Body of pancreas (tissue), 4 donors: ENCODE results near the gene GRB2. TPM values are rescaled to one million over a fixed set of nuclear protein-coding genes. Genes with fewer than 3 reads are reported as not detected.

Source experiments
- ATAC-seq: fragments of 150-250 bp; one replicate; pipeline ENCODE4 v1.9.1; 2016
- DNase-seq, 4 donors: peaks; one replicate each; pipeline ENCODE4 v3.0.0-alpha.2; 2019
- H3K27ac ChIP-seq, 4 donors: fragments of 200-600 bp; sonication (generic); 1 replicate in 3 of 4; 2 replicates in 1 of 4; pipeline versions ENCODE4 v1.5.1 to v1.6.1; 2016 to 2019; ENCODE audit warnings: mild to moderate bottlenecking in 1 of 4, mixed read lengths in 1 of 4, moderate library complexity in 1 of 4
- H3K27me3 ChIP-seq, 2 donors: fragments of 200-600 bp; sonication (generic); one replicate each; pipeline ENCODE4 v1.6.0; 2016; ENCODE audit warnings: mild to moderate bottlenecking in 1 of 2
- H3K36me3 ChIP-seq, 2 donors: fragments of 200-600 bp; sonication (generic); replicated peaks in 1 of 2; 2 replicates each; pipeline ENCODE4 v1.5.1; 2016; ENCODE audit warnings: low read depth in 2 of 2; ENCODE audit not compliant: insufficient read depth in 1 of 2
- H3K4me1 ChIP-seq: fragments of 200-600 bp; sonication (generic); one replicate; pipeline ENCODE4 v1.6.0; 2016
- H3K4me3 ChIP-seq, 2 donors: fragments of 200-600 bp; sonication (generic); 1 replicate in 1 of 2; 2 replicates in 1 of 2; pipeline ENCODE4 v1.5.1; 2016 to 2019
- H3K9me3 ChIP-seq, 3 donors: fragments of 200-600 bp; sonication (generic); 1 replicate in 2 of 3; 2 replicates in 1 of 3; pipeline ENCODE4 v1.5.1; 2016
- CTCF ChIP-seq, 7 experiments: fragments of 450-650 bp in 4 of 7; fragments of 200-600 bp in 3 of 7; sonication (generic) in 3 of 7; IDR thresholded peaks; one replicate each; pipeline ENCODE4 v1.5.1; 2016 to 2019; ENCODE audit warnings: antibody characterized with exemption in 7 of 7
- POLR2A ChIP-seq, 3 donors: fragments of 450-650 bp; IDR thresholded peaks; one replicate each; pipeline ENCODE4 v1.6.1; 2016; ENCODE audit warnings: antibody characterized with exemption in 3 of 3, mild to moderate bottlenecking in 2 of 3
- WGBS, 2 donors: methylation state at CpG; one replicate each; pipeline ENCODE4 v1.1.5; 2017; 5-methylcytosine and 5-hydroxymethylcytosine counted together
- intact Hi-C: fragments of 100-400 bp; cut with DNase I; formaldehyde crosslinking; loops from one replicate; pipeline ENCODE4 v1.15.1; 2023
- total RNA-seq, 2 donors: library from RNA; depleted of rRNA; stranded (reverse); fragments of >200 nt; gene quantifications; one replicate each; pipeline ENCODE4 v1.1.0, GENCODE V29; 2016

GRB2 gene
- total RNA-seq, 2 donors from 2014 or later, result 51.9 to 118 TPM

GRCh38 chr17:75417054-75417580 is 11.6 kb upstream of the GRB2 start:
- Histone ChIP-seq H3K27me3 (no peaks in the 10 kb centered on the region), H3K9me3 (no peaks in the 10 kb centered on the region), H3K36me3 (no peaks in the 10 kb centered on the region), H3K4me1 (peaks cover 7% of the 10 kb centered on the region), H3K4me3 (no peak overlapping the region), H3K27ac (no peak overlapping the region)
- ATAC-seq, result no peak
- intact Hi-C loops, result no loop called here
- DNase-seq, result peak in 1 of 4 donors; percentile 33
- TF ChIP-seq CTCF (IDR thresholded peaks at IDR 0.05) (no peak), POLR2A (IDR thresholded peaks at IDR 0.05) (no peak)
- WGBS, 2 donors, result 42 to 44% methylated on average over 9 of the region's 9 CpGs

GRCh38 chr17:75416006-75416405 is 10.5 kb upstream of the GRB2 start:
- TF ChIP-seq CTCF (IDR thresholded peaks at IDR 0.05) (no peak), POLR2A (IDR thresholded peaks at IDR 0.05) (no peak)
- DNase-seq (no peak), ATAC-seq (no peak)
- 69 to 72% methylated on average over 8 to 9 of the region's 9 CpGs for WGBS, 2 donors
- Histone ChIP-seq H3K36me3 (no peaks in the 10 kb centered on the region), H3K27ac (no peak overlapping the region), H3K4me3 (no peak overlapping the region), H3K27me3 (no peaks in the 10 kb centered on the region), H3K4me1 (peaks cover 7% of the 10 kb centered on the region), H3K9me3 (no peaks in the 10 kb centered on the region)
- intact Hi-C loops, result no loop called here

GRCh38 chr17:75414488-75414887 is 9.0 kb upstream of the GRB2 start:
- WGBS, 2 donors, result 48 to 81% methylated on average over 1 of the region's 1 CpG
- TF ChIP-seq POLR2A (IDR thresholded peaks at IDR 0.05) (no peak), CTCF (IDR thresholded peaks at IDR 0.05) (no peak)
- no peaks in the 10 kb centered on the region for H3K36me3 ChIP-seq
- peaks cover 7% of the 10 kb centered on the region for H3K4me1 ChIP-seq
- ATAC-seq, result no peak
- intact Hi-C loops, result loop anchor here (5.0 kb wide), 1 partner anchor 92 kb away; no protein-coding TSS in a partner anchor
- DNase-seq, result no peak
- H3K4me3 ChIP-seq, result no peak overlapping the region
- no peaks in the 10 kb centered on the region for H3K27me3 ChIP-seq
- no peak overlapping the region for H3K27ac ChIP-seq
- H3K9me3 ChIP-seq, result no peaks in the 10 kb centered on the region

GRCh38 chr17:75412455-75413317 is 7.2 kb upstream of the GRB2 start:
- TF ChIP-seq POLR2A (IDR thresholded peaks at IDR 0.05), result no peak
- peak; percentile 72 to 92 (median 79) for TF ChIP-seq CTCF (IDR thresholded peaks at IDR 0.05)
- ATAC-seq (peak; percentile 81), DNase-seq (peak; percentile 60 to 80 (median 72))
- intact Hi-C loops, result loop anchor here (5.0 kb wide), 1 partner anchor 90 kb away; no protein-coding TSS in a partner anchor
- Histone ChIP-seq H3K27me3 (no peaks in the 10 kb centered on the region), H3K27ac (no peak overlapping the region), H3K4me1 (peaks cover 7% of the 10 kb centered on the region), H3K36me3 (no peaks in the 10 kb centered on the region), H3K4me3 (no peak overlapping the region), H3K9me3 (no peaks in the 10 kb centered on the region)
- WGBS, 2 donors, result 1 to 2% methylated on average over 8 of the region's 8 CpGs
